GM23338 (cell line): Measurements from ENCODE around the gene LIN7A. TPM values are rescaled to one million over a fixed set of nuclear protein-coding genes. Genes with fewer than 3 reads are reported as not detected.

Experiments
- ATAC-seq: fragments of 200-7000 bp; cut with Tn5 transposase; 3 replicates; pipeline ENCODE4 v1.9.1; 2020
- DNase-seq: peaks from one replicate; pipeline ENCODE4 v3.0.0-alpha.2; 2015; ENCODE audit warnings: low spot score
- H2AFZ ChIP-seq: fragments of 200-600 bp; sonication (generic); 2 replicates; pipeline ENCODE4 v1.8.0; 2016; ENCODE audit warnings: antibody characterized with exemption, mild to moderate bottlenecking, moderate library complexity
- H3F3A ChIP-seq: fragments of 200-600 bp; sonication (generic); replicated peaks from 2 replicates; pipeline ENCODE4 v1.8.0; 2017; ENCODE audit warnings: antibody characterized with exemption, mixed run types, low read depth
- H3K27ac ChIP-seq: fragments of 200-600 bp; sonication (generic); 2 replicates; pipeline ENCODE4 v1.6.1; 2016; ENCODE audit warnings: low read depth
- H3K27me3 ChIP-seq: fragments of 200-600 bp; sonication (generic); 2 replicates; pipeline ENCODE4 v1.8.0; 2016; ENCODE audit warnings: mild to moderate bottlenecking, mixed run types, moderate library complexity; ENCODE audit not compliant: insufficient read depth
- H3K36me3 ChIP-seq: fragments of 200-600 bp; sonication (generic); 2 replicates; pipeline ENCODE4 v1.8.0; 2016; ENCODE audit warnings: mild to moderate bottlenecking; ENCODE audit not compliant: insufficient read depth
- H3K4me1 ChIP-seq: fragments of 200-600 bp; sonication (generic); 2 replicates; pipeline ENCODE4 v1.8.0; 2016; ENCODE audit warnings: mild to moderate bottlenecking, moderate library complexity; ENCODE audit not compliant: insufficient read depth
- H3K4me2 ChIP-seq: fragments of 200-600 bp; sonication (generic); 2 replicates; pipeline ENCODE4 v1.7.1; 2017; ENCODE audit warnings: mixed run types
- H3K4me3 ChIP-seq: fragments of 200-600 bp; sonication (generic); 2 replicates; pipeline ENCODE4 v1.6.1; 2016; ENCODE audit warnings: mixed run types
- H3K79me2 ChIP-seq: fragments of 200-600 bp; sonication (generic); replicated peaks from 2 replicates; pipeline ENCODE4 v1.8.0; 2017; ENCODE audit warnings: mild to moderate bottlenecking; ENCODE audit not compliant: insufficient read depth
- H3K9me2 ChIP-seq: fragments of 200-600 bp; sonication (generic); 2 replicates; pipeline ENCODE4 v1.8.0; 2017; ENCODE audit not compliant: insufficient read depth
- H4K20me1 ChIP-seq: fragments of 200-600 bp; sonication (generic); replicated peaks from 2 replicates; pipeline ENCODE4 v1.8.0; 2017; ENCODE audit warnings: mild to moderate bottlenecking; ENCODE audit not compliant: insufficient read depth
- H3K27ac Mint-ChIP-seq: 2 replicates; pipeline ENCODE4 v1.8.0; 2020; ENCODE audit warnings: inconsistent platforms, mild to moderate bottlenecking, moderate library complexity, mixed read lengths
- H3K27me3 Mint-ChIP-seq: 3 replicates; pipeline ENCODE4 v1.8.0; 2022; ENCODE audit warnings: low read depth, mild to moderate bottlenecking, moderate library complexity, mixed read lengths, inconsistent platforms; ENCODE audit not compliant: insufficient read depth, poor library complexity
- H3K36me3 Mint-ChIP-seq: 3 replicates; pipeline ENCODE4 v1.8.0; 2021; ENCODE audit warnings: low read depth, mild to moderate bottlenecking, inconsistent platforms, moderate library complexity, mixed read lengths
- H3K4me1 Mint-ChIP-seq: 3 replicates; pipeline ENCODE4 v1.8.0; 2020; ENCODE audit warnings: mild to moderate bottlenecking, inconsistent platforms, mixed read lengths
- H3K4me3 Mint-ChIP-seq: 3 replicates; pipeline ENCODE4 v1.8.0; 2021; ENCODE audit warnings: moderate library complexity, mild to moderate bottlenecking, inconsistent platforms, mixed read lengths
- H3K9me3 Mint-ChIP-seq: 3 replicates; pipeline ENCODE4 v1.8.0; 2020; ENCODE audit warnings: moderate library complexity, mild to moderate bottlenecking, inconsistent platforms, mixed read lengths
- CREB1 ChIP-seq: fragments of 250-450 bp; sonication (Bioruptor Pico); IDR thresholded peaks from 2 replicates; pipeline ENCODE4 v1.5.0; 2020; ENCODE audit warnings: low read depth, mild to moderate bottlenecking, moderate library complexity
- ETS1 ChIP-seq: IDR thresholded peaks from 2 replicates; pipeline ENCODE4 v1.6.1; 2016; ENCODE audit warnings: antibody characterized with exemption
- EZH2 ChIP-seq: fragments of 200-600 bp; sonication (generic); IDR thresholded peaks from one replicate; pipeline ENCODE4 v1.8.0; 2017; ENCODE audit warnings: antibody characterized with exemption, mild to moderate bottlenecking, low read depth; ENCODE audit not compliant: unreplicated experiment
- EZH2phosphoT487 ChIP-seq: fragments of 200-600 bp; sonication (generic); IDR thresholded peaks from one replicate; pipeline ENCODE4 v1.8.1; 2018; ENCODE audit warnings: antibody characterized with exemption; ENCODE audit not compliant: unreplicated experiment
- JUNB ChIP-seq: IDR thresholded peaks from one replicate; pipeline ENCODE4 v1.6.1; 2016; ENCODE audit warnings: antibody characterized with exemption; ENCODE audit not compliant: unreplicated experiment
- NANOG ChIP-seq: IDR thresholded peaks from 2 replicates; pipeline ENCODE4 v1.6.1; 2016; ENCODE audit warnings: antibody characterized with exemption, borderline replicate concordance
- POLR2AphosphoS5 ChIP-seq: IDR thresholded peaks from 2 replicates; pipeline ENCODE4 v1.6.1; 2016; ENCODE audit warnings: antibody characterized with exemption, low read depth
- STAT1 ChIP-seq: IDR thresholded peaks from one replicate; pipeline ENCODE4 v1.6.1; 2016; ENCODE audit warnings: antibody characterized with exemption; ENCODE audit not compliant: unreplicated experiment
- ZNF114 ChIP-seq: fragments of 250-450 bp; sonication (Bioruptor Pico); IDR thresholded peaks from 2 replicates; pipeline ENCODE4 v1.5.0; 2020; ENCODE audit warnings: mild to moderate bottlenecking, moderate library complexity
- ZNF331 ChIP-seq: fragments of 250-450 bp; sonication (Bioruptor Pico); IDR thresholded peaks from 2 replicates; pipeline ENCODE4 v1.5.0; 2020; ENCODE audit warnings: low read depth, mild to moderate bottlenecking, moderate library complexity
- polyA plus RNA-seq: library from polyadenylated mRNA; unstranded; fragments of >200 nt; fragmentation: Nextera tagmentation; extraction: Ambion mirVana; gene quantifications from 2 replicates; pipeline ENCODE4 v1.2.1, GENCODE V29; 2016
- total RNA-seq: library from RNA; depleted of rRNA; stranded (reverse); fragments of >200 nt; shearing (Covaris generic); gene quantifications from 2 replicates; pipeline ENCODE4 v1.2.3, GENCODE V29; 2014
- TF ChIP-seq, protein P1 (sequence below): IDR thresholded peaks from one replicate; pipeline ENCODE4 v1.6.1; 2018; ENCODE audit warnings: antibody characterized with exemption; ENCODE audit not compliant: unreplicated experiment
- TF ChIP-seq, protein P2 (sequence below): fragments of 250-450 bp; sonication (Bioruptor Pico); IDR thresholded peaks from 2 replicates; pipeline ENCODE4 v1.5.0; 2020; ENCODE audit warnings: mild to moderate bottlenecking, moderate library complexity

LIN7A gene
- total and polyA plus RNA-seq, 2 experiments from 2014 or later = 5.7 to 6.5 TPM

DNA sequence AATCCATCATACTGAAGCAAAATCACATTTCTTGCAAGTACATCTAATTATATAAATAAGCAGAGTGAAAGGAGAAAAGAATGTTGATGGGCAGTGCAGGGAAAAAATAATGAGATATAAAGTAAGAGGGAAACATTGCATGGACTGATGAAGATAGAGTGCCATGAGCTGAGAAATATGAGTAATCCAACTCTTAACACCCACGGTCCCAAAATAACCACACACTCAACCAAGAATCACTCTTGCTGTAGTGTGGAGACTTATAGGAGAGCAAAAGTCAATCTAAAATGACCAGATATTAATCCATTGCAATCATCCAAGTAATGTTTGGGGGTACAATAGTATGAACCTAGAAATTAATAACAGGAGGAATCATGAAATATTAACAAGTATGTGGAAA lies 180.9 kb downstream of the LIN7A start (continued):
- TF ChIP-seq, protein P1, sequence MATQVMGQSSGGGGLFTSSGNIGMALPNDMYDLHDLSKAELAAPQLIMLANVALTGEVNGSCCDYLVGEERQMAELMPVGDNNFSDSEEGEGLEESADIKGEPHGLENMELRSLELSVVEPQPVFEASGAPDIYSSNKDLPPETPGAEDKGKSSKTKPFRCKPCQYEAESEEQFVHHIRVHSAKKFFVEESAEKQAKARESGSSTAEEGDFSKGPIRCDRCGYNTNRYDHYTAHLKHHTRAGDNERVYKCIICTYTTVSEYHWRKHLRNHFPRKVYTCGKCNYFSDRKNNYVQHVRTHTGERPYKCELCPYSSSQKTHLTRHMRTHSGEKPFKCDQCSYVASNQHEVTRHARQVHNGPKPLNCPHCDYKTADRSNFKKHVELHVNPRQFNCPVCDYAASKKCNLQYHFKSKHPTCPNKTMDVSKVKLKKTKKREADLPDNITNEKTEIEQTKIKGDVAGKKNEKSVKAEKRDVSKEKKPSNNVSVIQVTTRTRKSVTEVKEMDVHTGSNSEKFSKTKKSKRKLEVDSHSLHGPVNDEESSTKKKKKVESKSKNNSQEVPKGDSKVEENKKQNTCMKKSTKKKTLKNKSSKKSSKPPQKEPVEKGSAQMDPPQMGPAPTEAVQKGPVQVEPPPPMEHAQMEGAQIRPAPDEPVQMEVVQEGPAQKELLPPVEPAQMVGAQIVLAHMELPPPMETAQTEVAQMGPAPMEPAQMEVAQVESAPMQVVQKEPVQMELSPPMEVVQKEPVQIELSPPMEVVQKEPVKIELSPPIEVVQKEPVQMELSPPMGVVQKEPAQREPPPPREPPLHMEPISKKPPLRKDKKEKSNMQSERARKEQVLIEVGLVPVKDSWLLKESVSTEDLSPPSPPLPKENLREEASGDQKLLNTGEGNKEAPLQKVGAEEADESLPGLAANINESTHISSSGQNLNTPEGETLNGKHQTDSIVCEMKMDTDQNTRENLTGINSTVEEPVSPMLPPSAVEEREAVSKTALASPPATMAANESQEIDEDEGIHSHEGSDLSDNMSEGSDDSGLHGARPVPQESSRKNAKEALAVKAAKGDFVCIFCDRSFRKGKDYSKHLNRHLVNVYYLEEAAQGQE = no peak
- TF ChIP-seq ZNF331 = no peak
- TF ChIP-seq POLR2AphosphoS5 = no peak
- TF ChIP-seq NANOG = no peak
- TF ChIP-seq CREB1 = no peak

DNA sequence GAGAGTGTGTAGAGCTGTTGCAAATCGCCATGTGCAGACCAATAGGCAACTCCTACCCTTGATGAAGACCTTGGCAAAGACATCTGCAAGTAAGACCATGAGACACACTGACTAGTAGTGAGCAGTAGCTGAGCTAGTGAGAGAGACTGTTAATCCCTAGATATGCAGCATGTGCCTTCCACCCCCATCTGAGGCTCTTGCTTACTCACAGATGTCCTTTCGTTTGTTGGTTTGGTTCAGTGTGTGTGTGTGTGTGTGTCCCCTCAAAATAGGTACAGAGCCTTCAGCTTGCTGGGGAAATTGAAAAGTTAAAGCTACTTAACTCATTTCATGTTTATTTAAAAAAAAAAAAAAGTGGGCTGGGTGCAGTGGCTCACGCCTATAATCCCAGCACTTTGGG lies 183.5 kb downstream of the LIN7A start:
- no peak overlapping the region for H3K4me3 Mint-ChIP-seq
- no peaks in the 10 kb centered on the region for H3K4me1 ChIP-seq
- no peak for DNase-seq
- H3K27ac ChIP-seq = no peak overlapping the region
- H4K20me1 ChIP-seq = no peaks in the 10 kb centered on the region
- no peaks in the 10 kb centered on the region for H3K4me1 Mint-ChIP-seq
- no peaks in the 10 kb centered on the region for H3K9me2 ChIP-seq
- H3K79me2 ChIP-seq = no peaks in the 10 kb centered on the region
- no peak overlapping the region for H3K4me3 ChIP-seq
- no peaks in the 10 kb centered on the region for H3K36me3 ChIP-seq
- H3K9me3 Mint-ChIP-seq = no peaks in the 10 kb centered on the region
- no peak overlapping the region for H3K4me2 ChIP-seq
- H2AFZ ChIP-seq = no peak overlapping the region
- no peaks in the 10 kb centered on the region for H3K36me3 Mint-ChIP-seq
- ATAC-seq = no peak
- H3F3A ChIP-seq = no peaks in the 10 kb centered on the region
- H3K27me3 Mint-ChIP-seq = no peaks in the 10 kb centered on the region
- no peaks in the 10 kb centered on the region for H3K27me3 ChIP-seq
- no peak overlapping the region for H3K27ac Mint-ChIP-seq
- TF ChIP-seq ZNF114 (CRISPR knock-in tag) = no peak
- TF ChIP-seq ZNF331 = no peak
- no peak for TF ChIP-seq EZH2
- TF ChIP-seq NANOG = no peak
- no peak for TF ChIP-seq STAT1
- TF ChIP-seq EZH2phosphoT487 = no peak
- no peak for TF ChIP-seq ETS1
- no peak for TF ChIP-seq POLR2AphosphoS5
- TF ChIP-seq CREB1 = no peak
- no peak for TF ChIP-seq JUNB
- TF ChIP-seq, protein P2, sequence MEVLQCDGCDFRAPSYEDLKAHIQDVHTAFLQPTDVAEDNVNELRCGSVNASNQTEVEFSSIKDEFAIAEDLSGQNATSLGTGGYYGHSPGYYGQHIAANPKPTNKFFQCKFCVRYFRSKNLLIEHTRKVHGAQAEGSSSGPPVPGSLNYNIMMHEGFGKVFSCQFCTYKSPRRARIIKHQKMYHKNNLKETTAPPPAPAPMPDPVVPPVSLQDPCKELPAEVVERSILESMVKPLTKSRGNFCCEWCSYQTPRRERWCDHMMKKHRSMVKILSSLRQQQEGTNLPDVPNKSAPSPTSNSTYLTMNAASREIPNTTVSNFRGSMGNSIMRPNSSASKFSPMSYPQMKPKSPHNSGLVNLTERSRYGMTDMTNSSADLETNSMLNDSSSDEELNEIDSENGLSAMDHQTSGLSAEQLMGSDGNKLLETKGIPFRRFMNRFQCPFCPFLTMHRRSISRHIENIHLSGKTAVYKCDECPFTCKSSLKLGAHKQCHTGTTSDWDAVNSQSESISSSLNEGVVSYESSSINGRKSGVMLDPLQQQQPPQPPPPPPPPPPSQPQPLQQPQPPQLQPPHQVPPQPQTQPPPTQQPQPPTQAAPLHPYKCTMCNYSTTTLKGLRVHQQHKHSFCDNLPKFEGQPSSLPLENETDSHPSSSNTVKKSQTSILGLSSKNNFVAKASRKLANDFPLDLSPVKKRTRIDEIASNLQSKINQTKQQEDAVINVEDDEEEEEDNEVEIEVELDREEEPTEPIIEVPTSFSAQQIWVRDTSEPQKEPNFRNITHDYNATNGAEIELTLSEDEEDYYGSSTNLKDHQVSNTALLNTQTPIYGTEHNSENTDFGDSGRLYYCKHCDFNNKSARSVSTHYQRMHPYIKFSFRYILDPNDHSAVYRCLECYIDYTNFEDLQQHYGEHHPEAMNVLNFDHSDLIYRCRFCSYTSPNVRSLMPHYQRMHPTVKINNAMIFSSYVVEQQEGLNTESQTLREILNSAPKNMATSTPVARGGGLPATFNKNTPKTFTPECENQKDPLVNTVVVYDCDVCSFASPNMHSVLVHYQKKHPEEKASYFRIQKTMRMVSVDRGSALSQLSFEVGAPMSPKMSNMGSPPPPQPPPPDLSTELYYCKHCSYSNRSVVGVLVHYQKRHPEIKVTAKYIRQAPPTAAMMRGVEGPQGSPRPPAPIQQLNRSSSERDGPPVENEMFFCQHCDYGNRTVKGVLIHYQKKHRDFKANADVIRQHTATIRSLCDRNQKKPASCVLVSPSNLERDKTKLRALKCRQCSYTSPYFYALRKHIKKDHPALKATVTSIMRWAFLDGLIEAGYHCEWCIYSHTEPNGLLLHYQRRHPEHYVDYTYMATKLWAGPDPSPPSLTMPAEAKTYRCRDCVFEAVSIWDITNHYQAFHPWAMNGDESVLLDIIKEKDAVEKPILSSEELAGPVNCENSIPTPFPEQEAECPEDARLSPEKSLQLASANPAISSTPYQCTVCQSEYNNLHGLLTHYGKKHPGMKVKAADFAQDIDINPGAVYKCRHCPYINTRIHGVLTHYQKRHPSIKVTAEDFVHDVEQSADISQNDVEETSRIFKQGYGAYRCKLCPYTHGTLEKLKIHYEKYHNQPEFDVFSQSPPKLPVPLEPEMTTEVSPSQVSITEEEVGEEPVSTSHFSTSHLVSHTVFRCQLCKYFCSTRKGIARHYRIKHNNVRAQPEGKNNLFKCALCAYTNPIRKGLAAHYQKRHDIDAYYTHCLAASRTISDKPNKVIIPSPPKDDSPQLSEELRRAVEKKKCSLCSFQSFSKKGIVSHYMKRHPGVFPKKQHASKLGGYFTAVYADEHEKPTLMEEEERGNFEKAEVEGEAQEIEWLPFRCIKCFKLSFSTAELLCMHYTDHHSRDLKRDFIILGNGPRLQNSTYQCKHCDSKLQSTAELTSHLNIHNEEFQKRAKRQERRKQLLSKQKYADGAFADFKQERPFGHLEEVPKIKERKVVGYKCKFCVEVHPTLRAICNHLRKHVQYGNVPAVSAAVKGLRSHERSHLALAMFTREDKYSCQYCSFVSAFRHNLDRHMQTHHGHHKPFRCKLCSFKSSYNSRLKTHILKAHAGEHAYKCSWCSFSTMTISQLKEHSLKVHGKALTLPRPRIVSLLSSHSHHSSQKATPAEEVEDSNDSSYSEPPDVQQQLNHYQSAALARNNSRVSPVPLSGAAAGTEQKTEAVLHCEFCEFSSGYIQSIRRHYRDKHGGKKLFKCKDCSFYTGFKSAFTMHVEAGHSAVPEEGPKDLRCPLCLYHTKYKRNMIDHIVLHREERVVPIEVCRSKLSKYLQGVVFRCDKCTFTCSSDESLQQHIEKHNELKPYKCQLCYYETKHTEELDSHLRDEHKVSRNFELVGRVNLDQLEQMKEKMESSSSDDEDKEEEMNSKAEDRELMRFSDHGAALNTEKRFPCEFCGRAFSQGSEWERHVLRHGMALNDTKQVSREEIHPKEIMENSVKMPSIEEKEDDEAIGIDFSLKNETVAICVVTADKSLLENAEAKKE (CRISPR knock-in tag) = no peak
